Epidermal melanocyte (primary cell): Measurements from ENCODE around the gene SORBS2.
"Not testable (repeated sequence)": the region's sequence is repeated elsewhere in the genome, so short reads cannot be mapped to it uniquely, and the experiment has no call there.

Experiments used
- DNase-seq: peaks from one replicate; pipeline ENCODE4 v3.0.0; 2011; ENCODE audit warnings: low spot score; ENCODE audit not compliant: insufficient read length

The SORBS2 gene, protein sequence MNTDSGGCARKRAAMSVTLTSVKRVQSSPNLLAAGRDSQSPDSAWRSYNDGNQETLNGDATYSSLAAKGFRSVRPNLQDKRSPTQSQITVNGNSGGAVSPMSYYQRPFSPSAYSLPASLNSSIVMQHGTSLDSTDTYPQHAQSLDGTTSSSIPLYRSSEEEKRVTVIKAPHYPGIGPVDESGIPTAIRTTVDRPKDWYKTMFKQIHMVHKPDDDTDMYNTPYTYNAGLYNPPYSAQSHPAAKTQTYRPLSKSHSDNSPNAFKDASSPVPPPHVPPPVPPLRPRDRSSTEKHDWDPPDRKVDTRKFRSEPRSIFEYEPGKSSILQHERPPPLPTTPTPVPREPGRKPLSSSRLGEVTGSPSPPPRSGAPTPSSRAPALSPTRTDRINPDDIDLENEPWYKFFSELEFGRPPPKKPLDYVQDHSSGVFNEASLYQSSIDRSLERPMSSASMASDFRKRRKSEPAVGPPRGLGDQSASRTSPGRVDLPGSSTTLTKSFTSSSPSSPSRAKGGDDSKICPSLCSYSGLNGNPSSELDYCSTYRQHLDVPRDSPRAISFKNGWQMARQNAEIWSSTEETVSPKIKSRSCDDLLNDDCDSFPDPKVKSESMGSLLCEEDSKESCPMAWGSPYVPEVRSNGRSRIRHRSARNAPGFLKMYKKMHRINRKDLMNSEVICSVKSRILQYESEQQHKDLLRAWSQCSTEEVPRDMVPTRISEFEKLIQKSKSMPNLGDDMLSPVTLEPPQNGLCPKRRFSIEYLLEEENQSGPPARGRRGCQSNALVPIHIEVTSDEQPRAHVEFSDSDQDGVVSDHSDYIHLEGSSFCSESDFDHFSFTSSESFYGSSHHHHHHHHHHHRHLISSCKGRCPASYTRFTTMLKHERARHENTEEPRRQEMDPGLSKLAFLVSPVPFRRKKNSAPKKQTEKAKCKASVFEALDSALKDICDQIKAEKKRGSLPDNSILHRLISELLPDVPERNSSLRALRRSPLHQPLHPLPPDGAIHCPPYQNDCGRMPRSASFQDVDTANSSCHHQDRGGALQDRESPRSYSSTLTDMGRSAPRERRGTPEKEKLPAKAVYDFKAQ (N-terminal part only)

DNA sequence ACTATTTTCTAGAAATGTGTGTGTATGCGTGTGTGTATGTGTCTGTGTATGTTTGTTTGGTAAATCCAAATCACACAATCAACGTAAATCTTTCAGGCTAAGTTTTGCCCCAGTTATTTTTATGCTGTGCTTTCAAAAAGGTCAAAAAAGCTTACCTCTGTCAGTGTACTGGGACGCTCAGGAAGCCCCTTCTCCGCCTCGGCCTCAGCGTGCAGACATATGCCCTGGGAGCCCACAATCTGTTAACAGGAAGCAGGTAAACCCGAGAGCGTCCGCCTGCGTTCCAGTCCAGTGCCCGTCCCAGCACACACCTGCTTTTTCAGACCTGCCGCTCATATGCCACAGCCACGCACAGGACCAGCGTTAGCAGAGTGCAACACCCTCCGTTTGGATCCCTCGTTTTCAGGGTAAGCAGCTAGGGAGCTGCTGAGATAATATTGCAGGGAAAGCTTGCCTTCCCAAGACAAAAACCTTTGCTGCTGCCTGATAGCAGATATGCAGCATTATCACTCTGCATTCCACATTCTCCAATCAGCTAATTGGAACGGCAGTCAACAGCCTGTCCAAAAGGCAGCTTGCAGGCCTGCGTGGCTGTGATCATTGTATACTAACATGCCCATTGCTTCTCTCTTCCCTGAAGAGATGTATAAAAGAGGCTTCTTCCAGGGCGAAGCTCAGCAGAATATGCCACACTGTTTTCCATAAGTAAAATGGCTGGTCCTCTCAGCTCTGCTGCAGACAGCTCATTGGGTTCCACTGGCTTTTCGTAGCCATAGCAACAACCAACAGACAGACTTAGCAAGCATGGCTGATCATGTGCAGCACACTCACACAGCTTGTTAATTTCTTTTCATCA is at the start of gene SORBS2:
TSS of gene SORBS2 (minus strand) at position 686 of the 856 bp plus-strand sequence. CDS start 121,623 bp downstream, outside the sequence.
- no peak for DNase-seq

DNA sequence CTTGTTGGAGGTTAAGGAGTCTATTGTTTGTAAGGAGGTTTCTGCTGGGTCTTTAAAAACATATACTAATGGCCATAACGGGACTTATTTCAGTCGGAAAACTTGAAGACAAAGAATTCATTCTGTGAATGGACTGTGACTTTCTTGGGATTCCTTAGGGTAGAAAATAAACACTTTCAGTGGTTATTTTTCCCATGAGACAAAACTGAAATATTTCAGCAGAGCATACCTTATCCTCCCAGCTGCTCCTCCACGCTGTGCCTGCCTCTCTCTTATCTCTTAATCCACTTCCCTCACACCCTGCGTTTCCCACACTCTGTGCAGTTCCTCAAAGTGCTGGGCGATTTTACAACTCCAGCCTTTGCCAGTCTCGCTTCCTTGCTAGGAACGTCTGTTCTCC is 47.1 kb upstream of the SORBS2 start:
- no peak for DNase-seq

- not testable (repeated sequence) for DNase-seq
Observed at GRCh38 chr4:185857561-185857960, 45.6 kb upstream of the SORBS2 start.

DNA sequence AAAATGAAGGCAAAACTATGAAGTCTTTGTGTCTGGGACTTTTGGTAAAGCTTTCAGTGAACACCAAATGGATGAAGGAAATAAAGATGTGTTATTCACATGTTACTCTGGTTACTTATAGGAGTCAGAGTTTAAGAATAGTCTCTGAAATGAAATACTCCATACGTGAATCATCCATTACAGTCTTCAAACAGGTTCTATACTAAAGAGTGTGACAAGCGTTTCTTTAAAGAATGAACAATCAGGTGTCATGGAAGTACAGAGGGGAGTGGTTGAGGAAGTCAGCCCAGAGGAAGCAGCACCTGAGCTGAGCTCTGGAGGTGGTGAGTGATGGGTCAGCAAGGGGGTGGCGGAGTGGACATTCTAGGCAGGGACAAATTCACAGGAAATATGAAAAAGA is 41.8 kb upstream of the SORBS2 start:
- no peak for DNase-seq

DNA sequence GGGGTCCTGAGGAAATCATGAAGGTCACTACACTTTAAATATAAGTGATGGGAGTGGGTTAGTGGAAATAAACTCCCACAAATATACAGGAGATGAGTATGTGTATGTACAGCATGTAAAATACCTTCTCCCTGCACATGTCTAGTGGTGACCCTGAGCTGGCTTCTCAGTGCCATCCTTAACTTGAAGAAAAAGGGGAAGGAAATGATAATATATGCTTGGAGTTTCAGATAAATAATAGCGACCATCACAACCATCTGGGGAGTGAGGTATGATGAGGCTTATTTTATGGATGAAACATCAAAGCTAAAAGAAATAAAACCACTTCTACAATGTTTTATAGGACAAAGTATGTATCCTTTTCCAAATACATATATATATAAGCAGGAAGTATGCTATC is 41.0 kb upstream of the SORBS2 start:
- no peak for DNase-seq

DNA sequence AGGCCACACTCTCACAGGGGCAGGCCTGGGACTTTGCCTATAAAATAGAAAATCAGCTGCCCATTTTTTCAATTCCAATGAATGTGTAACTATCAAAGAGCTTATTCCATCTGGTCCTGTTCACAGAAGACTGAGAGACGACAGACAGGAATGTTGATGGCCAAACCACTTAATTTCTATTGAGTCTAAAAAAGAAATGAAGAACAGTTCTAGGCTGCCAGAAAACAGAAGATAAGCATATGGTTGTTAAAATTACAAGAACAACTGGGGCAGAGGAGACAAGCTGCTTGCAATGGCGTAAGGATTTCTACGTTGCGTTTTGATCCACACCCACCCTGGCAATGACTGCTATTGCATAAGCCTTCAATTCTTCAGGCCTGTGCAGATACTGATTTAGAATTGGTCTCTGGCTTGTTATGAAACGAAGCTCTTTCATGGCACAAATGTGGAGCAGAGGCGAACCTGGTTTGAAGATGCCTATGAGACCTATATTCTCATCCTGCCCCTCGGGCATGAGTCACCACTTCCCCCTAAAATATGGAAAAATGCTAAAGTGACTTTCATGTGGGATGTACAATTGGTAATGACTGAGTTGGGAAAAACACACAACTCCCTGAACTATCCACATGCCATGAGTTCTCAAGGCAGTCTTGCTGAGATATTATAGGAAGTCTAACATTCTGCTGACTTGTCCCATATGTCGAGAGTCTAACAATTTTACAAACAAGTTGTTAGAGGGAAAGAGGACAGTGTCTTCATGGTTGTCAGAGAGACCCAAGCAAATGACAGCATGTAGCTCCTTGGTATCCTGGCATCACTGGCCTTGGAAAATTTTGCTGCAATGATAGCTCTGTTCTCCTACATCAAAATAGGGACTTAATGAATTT is 37.9 kb upstream of the SORBS2 start:
- no peak for DNase-seq

- no peak for DNase-seq
Observed at GRCh38 chr4:185847352-185848097, 35.5 kb upstream of the SORBS2 start.

- no peak for DNase-seq
Observed at GRCh38 chr4:185846505-185847150, 34.6 kb upstream of the SORBS2 start.

DNA sequence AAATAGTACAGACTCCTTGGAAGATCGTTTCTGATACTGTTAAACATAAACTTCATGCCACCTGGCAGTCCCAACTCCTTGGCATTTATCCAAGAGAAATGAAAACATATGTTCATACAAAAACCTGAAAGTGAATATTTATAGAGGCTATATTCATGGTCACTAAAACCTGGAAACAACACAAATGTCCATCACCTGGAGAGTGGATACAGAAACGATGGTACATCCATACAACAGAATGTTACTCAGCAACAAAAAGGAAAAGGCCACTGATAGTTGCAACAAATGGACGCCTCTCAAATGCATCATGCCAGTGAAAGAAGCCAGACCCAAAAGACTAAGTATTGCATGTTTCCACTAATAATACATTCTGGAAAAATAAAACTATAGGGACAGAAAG is 34.0 kb upstream of the SORBS2 start:
- DNase-seq, result no peak

DNA sequence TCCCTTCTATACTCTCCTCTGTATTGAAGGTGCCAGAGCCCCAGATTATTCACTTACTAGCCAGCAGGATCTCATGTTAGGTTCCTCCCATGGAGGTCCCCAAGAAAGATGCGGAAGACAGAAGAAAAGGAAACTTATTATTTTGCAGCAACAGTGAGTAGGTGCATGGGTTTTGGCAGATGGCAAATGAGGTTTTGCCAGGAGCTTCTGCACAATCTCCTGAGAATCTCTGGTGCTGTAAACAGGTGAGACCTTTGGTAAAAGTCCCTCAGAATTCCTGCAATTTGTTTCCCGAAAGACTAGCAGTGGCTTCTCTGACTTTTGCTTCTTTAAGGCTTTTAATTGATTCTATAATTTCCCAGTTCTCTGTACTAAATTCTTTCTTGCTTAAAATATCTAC is 29.5 kb upstream of the SORBS2 start:
- DNase-seq, result no peak

- DNase-seq, result no peak
Observed at GRCh38 chr4:185840953-185841352, 29.0 kb upstream of the SORBS2 start.

GRCh38 chr4:185840201-185840600 is 28.2 kb upstream of the SORBS2 start:
- DNase-seq, result no peak

DNA sequence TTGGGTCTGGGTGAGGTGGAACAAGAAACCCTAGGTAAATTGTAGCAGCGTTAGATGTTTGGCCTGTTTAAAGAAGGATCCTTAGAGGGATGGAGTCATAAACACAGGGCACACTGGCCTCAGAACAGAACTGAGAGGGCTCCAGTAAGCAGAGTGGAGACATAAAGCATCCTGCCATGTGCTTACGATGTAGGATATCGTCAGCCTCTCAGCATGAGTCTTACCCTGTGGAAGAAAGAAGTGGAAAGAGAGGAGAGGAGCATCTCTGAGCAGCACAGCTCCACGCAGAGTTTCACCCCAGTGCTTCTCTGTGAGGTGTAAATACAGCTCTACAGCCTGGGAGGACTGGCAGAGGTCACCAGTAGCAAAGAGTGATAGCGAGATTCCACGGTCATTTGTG is 27.8 kb upstream of the SORBS2 start:
- DNase-seq, result no peak

- peak; percentile 41 for DNase-seq
Observed at GRCh38 chr4:185839194-185839712, 27.3 kb upstream of the SORBS2 start.

DNA sequence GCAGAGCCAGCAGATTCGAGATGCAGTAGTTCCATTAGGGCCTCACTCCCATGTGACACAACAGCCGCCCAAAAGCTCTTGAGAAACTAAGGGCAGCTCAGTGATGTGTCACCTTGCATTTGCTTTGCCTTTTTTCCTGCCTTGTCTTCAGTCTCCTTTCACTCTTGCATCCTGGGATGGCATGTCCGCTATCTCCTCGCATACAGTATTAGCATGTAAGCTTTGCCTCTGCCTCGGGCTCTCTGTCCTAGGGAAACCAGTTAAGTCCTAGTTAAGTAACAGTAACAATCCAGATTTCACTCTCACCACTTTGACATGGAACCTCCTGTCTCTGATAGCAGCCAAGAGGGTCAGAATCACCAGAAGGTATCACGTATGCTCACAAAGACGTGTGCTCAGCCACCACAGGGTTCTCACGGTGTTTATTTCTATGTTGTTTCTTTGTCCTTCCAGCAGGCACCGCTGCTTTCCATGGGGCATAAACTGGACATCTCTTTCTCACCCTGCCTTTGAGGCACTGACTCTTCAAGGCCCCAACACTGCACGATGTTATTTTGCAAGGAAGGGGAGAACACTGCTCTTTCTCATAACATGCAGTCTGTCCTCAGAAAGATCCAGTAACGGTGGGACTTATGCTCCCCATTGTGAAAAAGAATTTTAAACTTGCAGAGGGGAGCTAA is 26.7 kb upstream of the SORBS2 start:
- no peak for DNase-seq

DNA sequence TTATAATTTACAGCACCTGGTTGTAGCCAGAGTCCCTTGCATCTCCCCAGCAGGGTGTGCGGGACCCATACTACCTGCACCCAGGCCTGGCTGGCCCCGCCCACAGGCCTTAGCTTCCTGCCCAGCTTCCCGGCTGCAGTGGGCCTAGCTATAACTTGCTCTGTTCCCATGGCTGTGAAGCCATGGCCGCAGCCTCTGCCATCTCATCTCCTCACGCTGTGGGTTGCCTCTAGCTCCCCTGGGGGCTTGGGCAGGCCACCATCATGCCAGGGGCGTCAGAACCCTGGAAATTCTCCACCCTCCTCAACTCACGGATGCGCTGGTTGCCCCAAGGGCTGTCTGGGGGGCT is 26.1 kb upstream of the SORBS2 start:
- DNase-seq, result no peak

DNA sequence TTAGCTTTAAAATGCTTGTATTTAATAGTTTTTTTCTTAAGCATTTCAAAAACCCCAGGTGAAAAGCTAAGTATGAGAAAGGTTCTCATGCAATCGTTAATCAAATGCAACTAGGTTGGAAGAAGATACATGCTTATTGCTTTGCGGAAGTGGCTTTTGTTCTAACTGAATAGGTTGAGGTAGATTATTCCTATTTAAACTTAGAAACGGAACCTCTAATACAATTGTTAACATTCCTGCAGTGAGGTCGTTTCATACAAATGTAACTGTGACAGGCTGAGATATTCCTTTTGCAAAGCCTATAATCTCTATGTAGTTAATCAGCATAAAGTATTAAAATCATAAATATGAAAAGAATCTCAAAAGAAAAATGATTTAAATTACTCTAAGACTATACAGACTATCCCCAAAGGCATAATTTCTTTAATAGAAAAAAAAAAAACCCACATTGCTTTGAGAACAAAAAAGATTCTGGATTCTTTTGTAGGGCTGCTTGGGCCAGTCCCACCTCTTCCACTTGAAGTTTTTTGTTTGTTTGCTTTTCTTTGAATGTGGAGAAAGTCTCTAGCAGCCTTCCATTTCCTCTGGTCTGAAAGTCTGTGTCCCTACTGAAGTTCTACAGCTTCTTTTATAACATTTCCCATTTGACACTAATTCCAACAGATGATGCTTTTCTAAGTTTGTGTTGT is 25.6 kb upstream of the SORBS2 start:
- DNase-seq, result no peak
